Measurements from ENCODE around the gene CBFB. TPM values are rescaled to one million over a fixed set of nuclear protein-coding genes. Genes with fewer than 3 reads are reported as not detected.

The CBFB gene
- total RNA-seq, 1 donor from 2014 or later: 61.3 TPM

DNA sequence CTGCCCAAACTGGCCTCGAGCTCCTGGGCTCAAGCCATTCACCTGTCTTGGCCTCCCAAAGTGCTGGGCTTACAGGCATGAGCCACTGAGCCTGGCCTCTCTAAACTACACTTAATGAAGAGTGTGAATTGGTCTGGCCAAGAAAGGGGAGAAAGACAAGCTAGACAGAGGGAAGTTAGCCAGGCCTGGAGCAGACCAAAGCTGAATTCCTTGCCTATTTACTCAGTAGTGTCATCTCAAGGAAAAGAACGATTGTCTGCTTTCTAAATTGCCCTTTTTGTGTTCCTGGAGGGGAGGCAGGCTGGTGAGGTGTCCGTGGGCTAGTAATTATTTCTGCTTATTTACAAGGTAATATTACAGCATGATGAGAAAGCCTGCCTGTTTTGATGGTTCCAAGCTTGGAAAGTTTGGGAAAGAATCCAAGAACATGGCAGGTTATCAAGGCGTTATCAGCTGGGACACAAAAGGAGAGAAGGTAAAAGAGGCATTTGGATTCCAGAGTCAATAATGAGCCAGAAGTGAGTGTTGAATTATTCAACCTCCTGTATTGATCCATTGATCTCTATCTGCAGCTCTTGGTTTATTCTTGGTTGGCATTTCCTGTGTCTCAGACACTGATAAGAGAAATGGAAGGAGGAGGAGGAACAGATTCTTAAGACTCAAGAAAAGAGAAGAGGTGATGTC, 6.3 kb upstream of the CBFB start:
- no peak overlapping the region for H3K27ac Mint-ChIP-seq (ENCODE audit: unreplicated experiment)

DNA sequence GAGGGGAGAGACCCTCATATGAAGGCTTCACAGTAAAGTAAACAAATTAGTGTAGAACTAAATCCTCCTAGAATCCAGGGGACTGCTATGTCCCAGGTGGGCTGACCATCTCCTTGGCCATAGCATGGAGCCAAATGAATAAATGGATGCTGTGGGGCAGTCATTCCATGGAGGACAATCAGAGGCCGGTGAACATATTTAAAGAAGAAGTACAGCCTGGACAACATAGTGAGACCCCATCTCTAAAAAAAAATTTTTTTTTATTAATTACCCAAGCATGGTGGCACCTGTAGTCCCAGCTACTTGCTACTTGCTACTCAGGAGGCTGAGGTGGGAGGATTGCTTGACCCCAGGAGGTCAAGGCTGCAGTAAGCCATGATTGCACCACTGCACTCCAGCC, 5.3 kb upstream of the CBFB start:
- no peaks in the 10 kb centered on the region for H3K27me3 Mint-ChIP-seq (ENCODE audit: low read depth)
- TF ChIP-seq, protein P1, sequence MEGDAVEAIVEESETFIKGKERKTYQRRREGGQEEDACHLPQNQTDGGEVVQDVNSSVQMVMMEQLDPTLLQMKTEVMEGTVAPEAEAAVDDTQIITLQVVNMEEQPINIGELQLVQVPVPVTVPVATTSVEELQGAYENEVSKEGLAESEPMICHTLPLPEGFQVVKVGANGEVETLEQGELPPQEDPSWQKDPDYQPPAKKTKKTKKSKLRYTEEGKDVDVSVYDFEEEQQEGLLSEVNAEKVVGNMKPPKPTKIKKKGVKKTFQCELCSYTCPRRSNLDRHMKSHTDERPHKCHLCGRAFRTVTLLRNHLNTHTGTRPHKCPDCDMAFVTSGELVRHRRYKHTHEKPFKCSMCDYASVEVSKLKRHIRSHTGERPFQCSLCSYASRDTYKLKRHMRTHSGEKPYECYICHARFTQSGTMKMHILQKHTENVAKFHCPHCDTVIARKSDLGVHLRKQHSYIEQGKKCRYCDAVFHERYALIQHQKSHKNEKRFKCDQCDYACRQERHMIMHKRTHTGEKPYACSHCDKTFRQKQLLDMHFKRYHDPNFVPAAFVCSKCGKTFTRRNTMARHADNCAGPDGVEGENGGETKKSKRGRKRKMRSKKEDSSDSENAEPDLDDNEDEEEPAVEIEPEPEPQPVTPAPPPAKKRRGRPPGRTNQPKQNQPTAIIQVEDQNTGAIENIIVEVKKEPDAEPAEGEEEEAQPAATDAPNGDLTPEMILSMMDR (IDR thresholded peaks at IDR 0.05): no peak
- no peaks in the 10 kb centered on the region for H3K36me3 Mint-ChIP-seq (ENCODE audit: low read depth)
- no peak overlapping the region for H3K27ac Mint-ChIP-seq (ENCODE audit: unreplicated experiment)
- no peak overlapping the region for H3K4me3 Mint-ChIP-seq (ENCODE audit: unreplicated experiment)
- no peak for DNase-seq (ENCODE audit: low spot score)
- H3K9me3 Mint-ChIP-seq (ENCODE audit: low read depth): no peaks in the 10 kb centered on the region
- peaks cover 11% of the 10 kb centered on the region for H3K4me1 Mint-ChIP-seq (ENCODE audit: low read depth)

More for the DNA sequence above, 6.3 kb upstream of the CBFB start:
- Mint-ChIP-seq H3K27me3 (ENCODE audit: low read depth) (no peaks in the 10 kb centered on the region), H3K9me3 (ENCODE audit: low read depth) (no peaks in the 10 kb centered on the region), H3K4me3 (ENCODE audit: unreplicated experiment) (no peak overlapping the region), H3K4me1 (ENCODE audit: low read depth) (peaks cover 8% of the 10 kb centered on the region), H3K36me3 (ENCODE audit: low read depth) (no peaks in the 10 kb centered on the region)
- no peak for DNase-seq (ENCODE audit: low spot score)
- TF ChIP-seq, protein P1 (IDR thresholded peaks at IDR 0.05): no peak

DNA sequence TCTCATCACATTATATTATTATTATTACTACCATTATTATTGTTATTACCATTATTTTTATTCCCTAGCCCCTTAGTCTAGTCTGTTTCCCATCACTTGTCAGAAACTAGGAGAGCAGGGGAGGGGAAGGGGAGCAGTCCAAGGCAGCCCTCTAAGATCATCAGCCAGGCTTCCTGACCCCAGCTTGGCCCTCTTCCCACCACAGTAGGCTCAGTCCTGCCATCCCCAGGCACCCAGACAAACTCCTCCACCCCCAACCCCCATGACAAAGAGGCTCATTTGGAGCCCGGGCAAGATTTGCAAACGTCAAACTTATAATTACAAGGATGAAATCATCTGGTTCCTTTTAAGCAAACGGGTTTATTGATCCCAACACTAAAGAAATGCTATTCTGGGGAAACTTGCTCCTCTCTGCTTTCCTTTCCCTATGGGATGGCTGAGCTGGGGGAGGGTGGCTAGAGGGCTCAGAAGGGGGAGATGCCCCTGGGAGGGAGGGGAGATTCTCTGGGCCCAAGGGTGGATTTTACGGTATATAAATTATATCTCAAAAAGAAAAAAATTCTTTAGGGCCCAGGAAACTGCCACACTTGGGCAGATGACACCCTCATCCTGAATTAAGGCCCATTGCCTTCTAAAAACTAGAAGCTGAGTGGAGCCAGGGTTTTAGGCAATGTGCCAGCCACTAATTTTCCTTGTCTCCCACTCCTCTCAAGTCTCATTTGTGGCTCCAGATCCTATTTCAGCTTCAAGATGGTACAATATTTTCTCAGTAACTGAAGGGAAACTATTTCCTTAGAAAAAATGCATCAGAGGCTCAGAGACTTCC, 4.4 kb upstream of the CBFB start:
- Mint-ChIP-seq H3K4me3 (ENCODE audit: unreplicated experiment) (no peak overlapping the region), H3K27me3 (ENCODE audit: low read depth) (no peaks in the 10 kb centered on the region), H3K27ac (ENCODE audit: unreplicated experiment) (no peak overlapping the region), H3K9me3 (ENCODE audit: low read depth) (no peaks in the 10 kb centered on the region), H3K4me1 (ENCODE audit: low read depth) (peaks cover 11% of the 10 kb centered on the region), H3K36me3 (ENCODE audit: low read depth) (no peaks in the 10 kb centered on the region)
- TF ChIP-seq, protein P1 (IDR thresholded peaks at IDR 0.05): no peak
- no peak for DNase-seq (ENCODE audit: low spot score)

DNA sequence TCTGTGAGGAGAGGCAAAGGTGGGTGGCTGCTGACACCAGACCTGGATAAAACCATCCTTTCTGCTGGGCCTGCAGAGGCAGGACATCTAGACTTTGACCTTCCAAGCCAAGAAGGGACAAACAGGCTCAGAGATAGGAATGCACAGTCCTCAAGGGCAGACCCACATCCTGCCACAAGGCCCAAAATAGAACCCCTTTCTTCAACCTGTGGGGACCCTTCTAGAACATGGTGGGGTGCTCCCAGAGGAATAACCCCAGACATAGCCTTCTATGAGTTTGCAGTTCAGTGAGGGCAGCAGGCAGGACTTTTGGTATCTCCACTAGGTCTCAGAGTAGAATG, 3.8 kb upstream of the CBFB start:
- Mint-ChIP-seq H3K4me1 (ENCODE audit: low read depth) (peaks cover 15% of the 10 kb centered on the region), H3K27ac (ENCODE audit: unreplicated experiment) (no peak overlapping the region), H3K36me3 (ENCODE audit: low read depth) (no peaks in the 10 kb centered on the region), H3K9me3 (ENCODE audit: low read depth) (no peaks in the 10 kb centered on the region), H3K27me3 (ENCODE audit: low read depth) (no peaks in the 10 kb centered on the region), H3K4me3 (ENCODE audit: unreplicated experiment) (no peak overlapping the region)
- DNase-seq (ENCODE audit: low spot score): no peak
- TF ChIP-seq, protein P1 (IDR thresholded peaks at IDR 0.05): no peak

DNA sequence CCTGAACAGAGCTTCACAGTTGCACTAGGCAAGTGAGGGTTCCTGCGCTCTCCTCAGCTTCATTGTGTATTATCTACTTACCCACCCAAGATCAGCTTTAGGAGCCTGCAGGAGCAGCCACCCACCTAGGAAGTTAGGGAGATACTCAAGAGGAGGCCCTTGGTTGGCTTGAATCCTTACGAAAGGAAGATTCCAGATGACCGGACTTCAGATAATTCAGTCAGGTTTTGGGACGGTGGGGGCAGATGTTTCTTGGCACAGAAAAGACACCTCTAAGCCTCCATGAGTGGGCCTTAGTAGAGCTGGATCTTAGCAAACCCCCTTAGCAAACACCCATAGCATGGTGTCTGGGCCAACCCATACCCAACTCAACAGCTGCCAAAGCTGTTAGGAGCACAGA, 2.4 kb upstream of the CBFB start:
- H3K27ac Mint-ChIP-seq (ENCODE audit: unreplicated experiment): no peak overlapping the region
- peaks cover 29% of the 10 kb centered on the region for H3K4me1 Mint-ChIP-seq (ENCODE audit: low read depth)
- no peaks in the 10 kb centered on the region for H3K27me3 Mint-ChIP-seq (ENCODE audit: low read depth)
- H3K4me3 Mint-ChIP-seq (ENCODE audit: unreplicated experiment): no peak overlapping the region
- no peaks in the 10 kb centered on the region for H3K9me3 Mint-ChIP-seq (ENCODE audit: low read depth)
- H3K36me3 Mint-ChIP-seq (ENCODE audit: low read depth): no peaks in the 10 kb centered on the region
- DNase-seq (ENCODE audit: low spot score): no peak
- TF ChIP-seq, protein P1 (IDR thresholded peaks at IDR 0.05): no peak
